Esophagus muscularis mucosa (tissue), 3 donors: ENCODE measurements around the gene INPPL1.

Experiments used
- POLR2A ChIP-seq: fragments of 450-650 bp; IDR thresholded peaks from one replicate; pipeline ENCODE4 v1.6.1; 2017; ENCODE audit warnings: antibody characterized with exemption, moderate library complexity, mild to moderate bottlenecking, low read depth
- POLR2AphosphoS5 ChIP-seq, 2 donors: sonication (generic); formaldehyde crosslinking; IDR thresholded peaks; one replicate each; pipeline ENCODE4 v1.6.1; 2017; ENCODE audit warnings: antibody characterized with exemption in 2 of 2
- TF ChIP-seq, protein P1 (sequence below), 3 experiments: fragments of 200-600 bp in 2 of 3; fragments of 450-650 bp in 1 of 3; sonication (generic) in 2 of 3; IDR thresholded peaks; one replicate each; pipeline ENCODE4 v1.5.1; 2017 to 2019; ENCODE audit warnings: antibody characterized with exemption in 3 of 3, mild to moderate bottlenecking in 2 of 3, moderate library complexity in 1 of 3

DNA sequence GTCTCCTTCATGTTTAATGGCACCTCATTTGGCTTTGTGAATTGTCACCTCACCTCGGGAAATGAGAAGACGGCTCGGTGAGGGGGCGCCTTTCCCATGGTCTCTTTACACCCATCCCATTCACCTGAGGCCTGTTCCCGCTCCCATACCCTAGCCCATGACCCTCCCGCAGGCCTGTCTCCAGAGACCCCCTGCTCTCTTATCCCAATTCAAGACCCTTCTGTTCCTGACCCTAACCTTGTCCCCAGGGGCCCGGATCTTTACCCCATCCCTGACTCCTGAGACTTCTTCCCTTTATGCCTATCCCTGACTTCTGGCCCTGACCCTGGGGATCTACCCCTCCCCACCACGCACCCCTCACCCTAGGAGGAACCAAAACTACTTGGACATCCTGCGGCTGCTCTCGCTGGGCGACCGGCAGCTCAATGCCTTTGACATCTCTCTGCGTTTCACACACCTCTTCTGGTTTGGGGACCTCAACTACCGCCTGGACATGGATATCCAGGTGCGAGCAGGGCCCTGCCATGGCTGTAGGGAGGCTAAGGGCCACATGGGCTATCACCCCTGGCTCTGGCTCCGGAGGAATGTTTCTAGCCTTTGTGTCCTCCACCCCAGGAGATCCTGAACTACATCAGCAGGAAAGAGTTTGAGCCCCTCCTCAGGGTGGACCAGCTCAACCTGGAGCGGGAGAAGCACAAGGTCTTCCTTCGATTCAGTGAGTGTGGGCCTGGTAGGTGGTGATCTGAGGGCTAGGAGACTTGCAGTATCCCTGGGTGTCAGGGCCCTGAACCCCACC, 7.9 kb downstream of the INPPL1 start:
- TF ChIP-seq, protein P1, sequence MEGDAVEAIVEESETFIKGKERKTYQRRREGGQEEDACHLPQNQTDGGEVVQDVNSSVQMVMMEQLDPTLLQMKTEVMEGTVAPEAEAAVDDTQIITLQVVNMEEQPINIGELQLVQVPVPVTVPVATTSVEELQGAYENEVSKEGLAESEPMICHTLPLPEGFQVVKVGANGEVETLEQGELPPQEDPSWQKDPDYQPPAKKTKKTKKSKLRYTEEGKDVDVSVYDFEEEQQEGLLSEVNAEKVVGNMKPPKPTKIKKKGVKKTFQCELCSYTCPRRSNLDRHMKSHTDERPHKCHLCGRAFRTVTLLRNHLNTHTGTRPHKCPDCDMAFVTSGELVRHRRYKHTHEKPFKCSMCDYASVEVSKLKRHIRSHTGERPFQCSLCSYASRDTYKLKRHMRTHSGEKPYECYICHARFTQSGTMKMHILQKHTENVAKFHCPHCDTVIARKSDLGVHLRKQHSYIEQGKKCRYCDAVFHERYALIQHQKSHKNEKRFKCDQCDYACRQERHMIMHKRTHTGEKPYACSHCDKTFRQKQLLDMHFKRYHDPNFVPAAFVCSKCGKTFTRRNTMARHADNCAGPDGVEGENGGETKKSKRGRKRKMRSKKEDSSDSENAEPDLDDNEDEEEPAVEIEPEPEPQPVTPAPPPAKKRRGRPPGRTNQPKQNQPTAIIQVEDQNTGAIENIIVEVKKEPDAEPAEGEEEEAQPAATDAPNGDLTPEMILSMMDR (IDR thresholded peaks at IDR 0.05): no peak
- TF ChIP-seq POLR2AphosphoS5 (IDR thresholded peaks at IDR 0.05): no peak
- no peak for TF ChIP-seq POLR2A
